Fibroblast of skin of right biceps (primary cell): ENCODE data around the gene ZEB2.

Source experiments
- DNase-seq: peaks from one replicate; pipeline ENCODE4 v3.0.0-alpha.2; 2013

Gene ZEB2

DNA sequence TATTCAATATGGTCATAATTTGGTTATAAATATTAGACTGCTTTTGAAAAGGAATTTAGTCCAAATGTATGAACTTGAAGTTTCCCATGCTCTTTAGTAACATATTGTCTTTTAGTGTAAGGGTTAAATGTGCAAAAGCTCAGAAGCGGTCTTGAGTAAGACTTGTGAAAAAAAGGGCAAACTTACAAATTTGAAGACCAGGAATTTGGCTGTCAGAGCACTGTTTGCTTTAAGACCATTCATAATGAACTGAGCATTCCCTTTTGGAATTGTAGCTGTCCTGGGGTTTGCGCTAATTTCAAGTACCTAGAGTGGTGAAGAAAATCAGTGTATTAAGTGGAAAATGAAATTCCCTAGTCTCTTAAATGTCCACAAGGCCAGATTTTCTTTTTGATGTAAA is 6.9 kb upstream of the ZEB2 start:
- DNase-seq = no peak

DNA sequence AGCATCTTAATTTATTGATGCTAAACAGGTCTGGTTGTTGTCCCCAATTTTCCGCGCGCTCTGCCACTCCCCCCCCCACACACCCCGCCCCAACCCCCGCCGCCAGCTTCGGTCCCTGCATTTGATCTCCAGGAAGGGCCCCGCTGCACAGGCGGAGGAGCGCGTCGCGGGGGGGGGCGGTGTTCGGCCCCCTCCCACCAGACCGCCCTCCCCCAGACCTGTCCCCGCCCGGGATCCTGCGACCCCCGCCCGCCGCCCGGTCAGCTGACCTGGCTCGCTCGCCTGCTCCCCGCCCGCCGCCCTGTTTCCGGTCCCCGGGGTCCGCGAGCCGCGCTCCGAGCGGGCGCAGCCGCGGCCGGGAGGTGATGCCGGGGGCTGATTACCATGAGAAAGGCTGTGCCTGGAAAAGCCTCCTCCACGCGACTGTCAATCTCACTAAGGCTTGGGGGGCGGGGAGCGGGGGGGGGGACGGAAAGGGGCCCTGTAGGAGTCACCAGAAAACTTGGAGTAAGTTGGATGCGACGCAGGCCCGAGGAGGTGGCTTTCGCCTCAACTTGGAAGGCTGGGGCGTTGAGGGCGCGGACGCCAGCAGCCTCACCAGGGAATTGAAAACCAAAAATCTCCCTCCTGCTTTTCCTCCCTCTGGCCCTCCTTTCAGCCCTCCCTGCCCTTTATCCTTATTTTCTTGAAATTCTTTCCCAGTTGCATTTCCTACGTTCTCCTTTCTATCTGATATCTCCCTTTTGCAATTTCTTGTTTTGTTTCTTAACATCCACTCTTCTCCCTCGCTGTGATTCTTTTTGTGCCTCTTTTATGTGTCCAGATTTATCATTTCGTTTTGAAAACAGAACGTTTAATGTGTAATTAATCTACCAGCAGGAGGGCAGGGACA is 4.4 kb upstream of the ZEB2 start:
- no peak for DNase-seq

- DNase-seq = no peak
Measured at GRCh38 chr2:144523596-144524117, 3.7 kb upstream of the ZEB2 start.

DNA sequence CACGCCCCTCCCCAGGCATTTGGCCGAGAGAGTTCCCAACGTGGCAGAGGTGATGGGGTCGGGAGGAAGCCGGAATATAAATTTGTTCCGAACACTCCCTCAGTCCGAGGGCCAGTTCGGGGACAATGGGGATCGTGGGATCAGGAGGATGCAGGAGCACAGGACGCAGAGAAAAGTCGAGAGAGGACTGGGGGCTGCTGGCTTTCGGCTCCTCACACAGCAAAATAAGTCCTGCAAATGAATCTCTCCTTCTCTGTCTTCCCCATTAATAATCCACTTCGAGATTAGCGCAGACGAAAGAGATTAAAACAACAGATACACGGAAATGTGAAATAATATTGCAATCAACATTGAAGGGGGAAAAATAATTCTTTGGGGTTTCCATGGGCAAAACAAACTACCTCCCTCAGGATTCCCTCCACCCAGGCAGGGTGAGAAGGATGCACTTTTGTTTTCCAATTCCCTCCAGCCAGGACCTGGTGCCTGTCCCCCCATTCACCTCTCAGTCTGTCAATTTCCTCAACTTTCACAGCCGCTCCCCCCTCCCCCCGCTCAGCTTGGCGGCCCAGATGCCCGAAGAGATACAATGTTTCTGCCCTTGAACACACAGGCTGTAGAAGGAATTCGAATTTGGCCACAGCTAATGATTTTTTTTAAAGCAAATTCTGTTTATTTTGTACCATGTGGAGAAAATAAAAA is 3.1 kb upstream of the ZEB2 start:
- DNase-seq = no peak

DNA sequence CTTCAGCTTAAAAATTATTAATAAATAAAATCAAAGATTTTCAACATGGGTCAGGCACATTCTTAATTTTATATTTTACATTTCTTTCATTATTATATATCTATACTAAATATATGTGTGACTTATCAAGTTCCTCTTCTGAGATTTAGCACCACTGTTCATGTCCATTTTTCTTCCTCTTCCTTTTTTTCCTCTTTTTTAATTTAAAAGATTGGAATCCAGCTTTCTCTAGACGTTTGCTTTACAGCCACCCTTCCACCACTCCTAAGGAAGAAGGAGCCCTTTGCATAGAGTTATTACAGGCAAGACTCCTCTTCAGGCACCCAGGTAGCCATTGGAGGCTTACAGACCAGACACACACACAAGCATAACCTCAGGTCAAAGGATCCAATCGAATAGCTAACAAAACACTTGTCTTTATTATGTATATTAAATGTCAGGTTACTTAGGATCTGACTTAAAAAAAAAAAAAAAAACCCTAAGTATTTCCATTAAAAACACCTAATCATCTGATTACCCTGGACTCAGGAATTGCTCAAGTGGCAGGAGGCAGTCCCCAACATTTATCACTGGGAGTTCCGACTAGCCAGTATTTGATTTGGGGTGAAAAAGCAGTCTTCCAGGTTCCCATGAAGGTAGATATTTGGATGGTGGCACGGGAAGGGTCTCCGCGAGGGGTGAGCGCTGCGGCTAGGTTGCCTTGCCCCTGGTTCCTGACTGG is 2.4 kb upstream of the ZEB2 start:
- no peak for DNase-seq

DNA sequence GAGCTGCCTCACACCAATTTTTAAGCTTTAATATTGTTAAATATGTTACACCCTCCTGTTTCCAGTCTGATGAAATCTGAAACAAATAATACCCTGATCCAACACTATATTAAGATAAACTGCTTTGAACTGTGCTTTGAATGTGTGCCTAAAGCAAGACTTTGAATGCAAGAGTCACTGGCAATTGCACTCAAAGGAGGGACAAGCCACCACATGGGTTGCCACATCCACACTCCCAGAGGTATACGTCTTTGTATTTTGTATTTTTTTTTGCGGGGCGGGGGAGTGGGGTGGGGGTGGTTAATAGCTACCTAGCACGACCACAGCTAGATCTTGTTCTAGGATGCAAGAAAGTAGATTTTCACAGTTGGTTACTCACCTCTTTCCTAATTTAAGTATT is 1.8 kb upstream of the ZEB2 start:
- no peak for DNase-seq

GRCh38 chr2:144520756-144521487 is 1.0 kb upstream of the ZEB2 start:
- DNase-seq = peak; percentile 69

DNA sequence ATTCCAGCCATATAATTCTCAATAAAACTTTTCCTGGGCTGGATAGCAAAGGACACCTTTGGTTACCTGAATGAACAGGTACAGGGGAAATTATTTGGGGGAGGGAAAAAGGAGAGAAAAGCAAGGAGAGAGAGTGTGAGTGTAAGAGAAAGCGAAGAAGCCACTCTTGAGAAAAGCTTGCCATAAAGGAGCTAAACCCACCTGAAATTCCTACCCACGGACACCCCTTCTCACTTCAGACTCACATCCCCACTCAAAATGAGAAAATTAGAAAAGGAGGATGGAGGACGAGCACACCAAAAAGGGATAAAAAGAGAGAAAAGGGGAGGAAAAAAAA is 354 bp downstream of the ZEB2 start:
- DNase-seq = no peak

GRCh38 chr2:144518748-144519596 is 947 bp downstream of the ZEB2 start:
- no peak for DNase-seq

DNA sequence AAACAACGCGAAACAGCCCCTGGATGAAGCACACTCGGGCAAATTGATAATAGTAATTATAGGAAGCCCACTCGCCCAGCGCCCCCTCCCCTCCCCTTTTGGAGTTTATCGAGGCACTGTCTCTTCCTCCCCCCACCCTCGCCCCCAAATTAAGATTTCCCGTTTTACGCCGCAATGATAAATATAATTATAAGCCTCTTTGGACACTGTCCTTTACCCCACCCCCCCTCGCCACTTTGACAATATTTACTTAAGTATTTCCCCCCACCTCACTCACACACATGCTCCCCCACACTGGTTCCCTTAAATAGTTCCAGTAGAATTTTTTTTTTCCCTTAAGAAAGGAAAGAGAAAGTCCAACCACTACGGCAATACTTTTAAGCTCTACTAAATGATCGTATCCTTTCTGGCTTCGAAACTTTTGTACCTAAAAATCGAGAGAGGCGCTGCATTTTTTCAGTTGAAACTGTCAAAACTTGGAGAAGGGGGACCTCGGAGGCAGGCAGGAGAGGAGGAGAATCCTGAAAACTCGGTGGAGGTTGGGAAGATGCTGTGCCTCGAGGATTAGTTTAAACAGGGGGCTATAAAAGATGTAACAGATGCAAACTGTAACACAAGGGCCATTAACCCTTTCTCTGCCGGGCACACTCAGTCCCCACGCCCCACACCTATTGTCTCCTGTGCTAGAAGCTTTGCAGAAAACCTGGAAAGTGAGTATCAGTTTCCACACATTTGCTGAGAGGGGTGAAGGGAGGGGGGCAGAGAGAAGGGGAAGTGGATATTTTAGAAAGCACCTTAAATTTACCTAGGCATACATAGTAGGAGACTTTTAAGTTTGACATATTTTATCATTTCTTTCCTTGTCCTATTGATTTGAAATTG is 1.8 kb downstream of the ZEB2 start:
- DNase-seq = no peak

DNA sequence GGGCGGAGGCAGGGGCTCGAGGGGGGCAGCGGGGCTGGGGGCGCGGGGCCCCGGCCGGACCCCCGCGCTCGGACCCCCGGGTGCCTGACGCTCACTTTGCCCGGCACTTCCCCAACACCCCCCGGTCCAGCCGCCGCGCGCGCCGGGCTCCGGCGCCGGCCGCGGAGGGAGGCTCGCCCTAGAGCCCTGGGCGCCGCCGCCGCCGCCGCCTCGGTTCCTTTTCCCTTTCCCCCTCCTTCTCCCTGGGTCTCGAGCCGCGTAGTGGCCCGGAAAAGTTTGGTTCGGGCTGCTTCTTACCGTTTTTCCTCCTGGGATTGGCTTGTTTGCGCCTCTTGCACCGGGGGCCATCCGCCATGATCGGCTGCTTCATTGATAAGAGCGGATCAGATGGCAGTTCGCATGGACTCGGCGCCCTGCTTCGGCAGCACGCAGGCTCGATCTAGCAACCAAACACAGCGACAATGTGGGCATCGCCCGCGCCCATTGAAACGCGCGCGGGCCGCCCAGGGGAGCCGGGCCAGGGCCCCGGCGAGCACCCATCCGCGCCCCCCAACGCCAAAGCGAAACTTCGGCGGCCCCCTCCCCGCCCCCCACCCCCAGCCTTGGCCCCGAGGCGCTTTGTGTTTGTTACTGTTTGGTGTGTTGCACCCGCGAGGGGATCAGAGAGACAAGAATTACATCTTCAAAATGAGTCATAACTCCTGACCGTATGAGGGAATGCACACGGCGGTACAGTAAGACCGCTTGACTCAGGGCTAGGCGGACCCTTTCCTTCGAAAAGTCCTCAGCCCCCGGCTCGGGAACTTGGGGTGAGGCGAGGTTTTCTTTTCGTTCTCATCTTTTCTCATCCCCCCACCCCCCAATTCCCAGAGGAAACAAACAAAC is 2.7 kb downstream of the ZEB2 start:
- DNase-seq = peak; percentile 97

DNA sequence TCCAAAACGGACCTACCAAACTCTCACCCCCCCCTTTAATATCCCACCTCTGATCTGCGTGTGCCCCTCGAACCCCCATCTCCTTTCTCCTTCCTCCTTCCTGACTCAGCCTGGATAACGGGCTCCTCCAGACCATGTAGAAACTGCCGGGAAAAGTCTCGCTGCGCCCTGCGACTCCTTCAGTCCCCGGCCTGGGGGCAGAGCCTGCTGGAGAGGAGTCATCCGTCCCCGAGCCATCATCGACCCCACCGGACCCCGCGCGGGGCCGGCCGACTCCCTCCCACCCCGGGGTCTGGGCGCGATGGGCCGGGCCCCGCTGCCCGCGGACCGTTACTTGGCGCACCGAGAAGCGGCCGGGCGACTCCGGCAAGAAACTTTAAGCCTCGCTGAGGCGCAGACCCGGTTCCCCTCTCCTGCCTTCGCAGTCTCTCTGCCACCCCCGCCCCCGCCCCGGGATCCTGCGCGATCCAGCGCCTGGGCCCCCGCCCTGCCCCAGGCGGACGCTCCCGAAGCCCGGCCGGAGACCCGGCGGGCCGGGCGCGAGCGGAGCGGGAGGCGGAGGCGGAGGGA is 3.4 kb downstream of the ZEB2 start:
- DNase-seq = peak; percentile 63

DNA sequence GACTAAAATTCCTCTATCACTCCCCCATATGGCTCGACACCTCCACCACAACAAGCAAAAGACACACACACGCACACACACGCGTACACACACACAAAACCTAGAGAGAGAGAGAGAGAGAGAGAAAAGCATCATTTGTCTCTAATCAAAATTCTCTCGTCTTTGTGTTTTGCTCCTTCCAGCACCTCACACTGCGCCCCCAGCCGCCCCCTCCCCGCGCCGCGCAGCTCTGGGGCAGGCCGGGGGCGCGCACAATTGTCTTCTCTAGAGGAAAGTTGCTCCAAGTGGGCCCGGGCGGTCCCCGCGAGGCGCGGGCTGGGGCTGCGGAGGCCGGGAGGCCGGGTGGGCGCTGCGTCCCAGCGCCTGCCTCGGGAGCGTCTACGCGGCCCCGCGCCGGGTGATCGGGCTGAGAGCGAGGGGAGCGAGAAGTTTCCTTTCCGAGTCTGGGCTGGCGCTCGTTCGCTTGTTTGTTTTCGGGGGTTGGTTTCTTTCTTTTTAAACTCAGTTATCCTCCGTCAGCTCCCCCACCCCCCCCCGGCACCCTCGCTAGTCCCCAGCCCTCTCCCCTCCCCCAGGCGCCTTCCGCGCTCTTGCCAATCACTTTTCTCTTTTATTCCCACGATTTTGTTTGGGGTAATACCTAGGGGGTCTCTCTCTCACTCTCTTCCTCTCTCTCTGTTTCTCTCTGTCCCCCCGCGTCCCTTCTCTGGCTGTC is 4.1 kb downstream of the ZEB2 start:
- DNase-seq = peak; percentile 72

GRCh38 chr2:144515099-144515695 is 4.7 kb downstream of the ZEB2 start:
- DNase-seq = no peak

- DNase-seq = no peak
Measured at GRCh38 chr2:144514616-144515091, 5.3 kb downstream of the ZEB2 start.

- DNase-seq = peak; percentile 94
Measured at GRCh38 chr2:144513388-144514101, 6.4 kb downstream of the ZEB2 start.

DNA sequence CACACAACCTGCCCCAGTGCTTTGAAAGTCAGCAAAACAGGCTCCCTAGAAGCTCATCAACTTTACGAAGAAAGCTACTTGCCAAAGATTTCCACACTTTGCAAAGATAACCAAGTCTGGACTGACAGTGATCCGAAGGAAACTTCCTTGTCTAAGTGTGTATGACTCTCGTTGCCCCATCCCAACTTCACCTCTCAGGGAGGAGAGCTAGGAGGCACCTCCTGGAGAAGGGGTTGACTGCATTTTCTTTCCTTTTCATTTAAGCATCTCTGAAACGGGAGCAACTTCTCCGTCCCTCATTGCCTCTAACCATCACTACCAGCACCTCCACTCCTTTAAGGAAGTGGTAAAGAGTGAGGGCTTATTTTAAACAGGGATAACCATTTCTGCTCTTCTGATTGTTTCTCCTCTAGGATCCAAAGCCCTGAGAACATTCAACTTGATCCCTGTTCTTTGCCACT is 7.0 kb downstream of the ZEB2 start:
- DNase-seq = peak; percentile 44
